Measurements from ENCODE around the gene MPPED2. TPM values are rescaled to one million over a fixed set of nuclear protein-coding genes. Genes with fewer than 3 reads are reported as not detected.
A peak's percentile ranks its signal among the peaks of the same experiment; 100 is the strongest.

The MPPED2 gene
- total RNA-seq, 1 donor from 2014 or later: 5.3 TPM

DNA sequence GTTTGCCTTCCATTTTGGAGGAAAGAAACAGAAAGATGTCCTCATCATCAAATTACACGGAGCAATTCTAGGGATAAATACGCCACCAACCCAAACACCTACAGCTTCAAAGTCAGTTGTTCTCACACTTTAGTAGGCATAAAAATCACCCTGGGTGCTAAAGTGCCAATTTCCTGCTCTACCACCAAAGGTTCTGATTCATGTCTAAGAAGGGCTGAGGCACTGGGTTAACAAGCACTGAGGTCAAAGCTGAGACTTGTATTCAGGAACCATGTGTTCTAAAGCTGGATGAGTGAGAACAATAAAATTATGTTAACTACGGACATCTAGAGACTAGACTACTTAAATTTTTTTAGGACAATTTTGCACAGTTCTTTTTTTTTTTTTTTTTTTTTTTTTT, 127.6 kb downstream of the MPPED2 start:
- intact Hi-C loops (cut with DNase I): no loop called here
- TF ChIP-seq, protein P1, sequence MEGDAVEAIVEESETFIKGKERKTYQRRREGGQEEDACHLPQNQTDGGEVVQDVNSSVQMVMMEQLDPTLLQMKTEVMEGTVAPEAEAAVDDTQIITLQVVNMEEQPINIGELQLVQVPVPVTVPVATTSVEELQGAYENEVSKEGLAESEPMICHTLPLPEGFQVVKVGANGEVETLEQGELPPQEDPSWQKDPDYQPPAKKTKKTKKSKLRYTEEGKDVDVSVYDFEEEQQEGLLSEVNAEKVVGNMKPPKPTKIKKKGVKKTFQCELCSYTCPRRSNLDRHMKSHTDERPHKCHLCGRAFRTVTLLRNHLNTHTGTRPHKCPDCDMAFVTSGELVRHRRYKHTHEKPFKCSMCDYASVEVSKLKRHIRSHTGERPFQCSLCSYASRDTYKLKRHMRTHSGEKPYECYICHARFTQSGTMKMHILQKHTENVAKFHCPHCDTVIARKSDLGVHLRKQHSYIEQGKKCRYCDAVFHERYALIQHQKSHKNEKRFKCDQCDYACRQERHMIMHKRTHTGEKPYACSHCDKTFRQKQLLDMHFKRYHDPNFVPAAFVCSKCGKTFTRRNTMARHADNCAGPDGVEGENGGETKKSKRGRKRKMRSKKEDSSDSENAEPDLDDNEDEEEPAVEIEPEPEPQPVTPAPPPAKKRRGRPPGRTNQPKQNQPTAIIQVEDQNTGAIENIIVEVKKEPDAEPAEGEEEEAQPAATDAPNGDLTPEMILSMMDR (IDR thresholded peaks at IDR 0.05): no peak
- no peaks in the 10 kb centered on the region for H3K9me3 ChIP-seq
- H3K4me3 ChIP-seq: no peak overlapping the region
- H3K36me3 ChIP-seq: no peaks in the 10 kb centered on the region
- no peak for DNase-seq (ENCODE audit: low spot score in 2 of 2)
- no peak overlapping the region for H3K27ac ChIP-seq
- H3K27me3 ChIP-seq: no peaks in the 10 kb centered on the region
- H3K4me1 ChIP-seq: peaks cover 5 to 20% of the 10 kb centered on the region in 2 donors

DNA sequence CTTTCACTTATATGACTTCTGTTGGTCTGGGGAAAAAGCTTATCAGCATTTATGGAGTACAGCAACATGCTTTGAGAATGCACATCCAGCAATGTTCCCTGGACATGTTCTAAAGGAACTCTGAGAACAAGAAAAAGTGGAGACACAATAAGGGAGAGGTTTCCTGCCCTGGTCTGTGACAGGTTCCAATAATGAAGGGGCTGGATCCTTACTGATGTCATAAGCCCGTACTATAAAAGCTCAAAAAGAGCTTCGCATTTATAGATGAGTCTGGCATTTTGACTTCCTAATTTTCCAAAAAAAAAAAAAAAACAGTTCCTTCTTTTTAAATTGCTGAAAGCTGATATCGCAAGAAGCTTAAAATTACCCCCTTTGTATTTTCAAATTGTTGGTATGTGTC, 129.1 kb downstream of the MPPED2 start:
- DNase-seq (ENCODE audit: low spot score in 2 of 2): no peak
- TF ChIP-seq, protein P1 (IDR thresholded peaks at IDR 0.05): no peak
- H3K4me3 ChIP-seq: no peak overlapping the region
- H3K4me1 ChIP-seq: peaks cover 2 to 21% of the 10 kb centered on the region in 2 donors
- intact Hi-C loops (cut with DNase I): no loop called here
- H3K27ac ChIP-seq: no peak overlapping the region
- H3K9me3 ChIP-seq: no peaks in the 10 kb centered on the region
- H3K27me3 ChIP-seq: no peaks in the 10 kb centered on the region
- no peaks in the 10 kb centered on the region for H3K36me3 ChIP-seq

DNA sequence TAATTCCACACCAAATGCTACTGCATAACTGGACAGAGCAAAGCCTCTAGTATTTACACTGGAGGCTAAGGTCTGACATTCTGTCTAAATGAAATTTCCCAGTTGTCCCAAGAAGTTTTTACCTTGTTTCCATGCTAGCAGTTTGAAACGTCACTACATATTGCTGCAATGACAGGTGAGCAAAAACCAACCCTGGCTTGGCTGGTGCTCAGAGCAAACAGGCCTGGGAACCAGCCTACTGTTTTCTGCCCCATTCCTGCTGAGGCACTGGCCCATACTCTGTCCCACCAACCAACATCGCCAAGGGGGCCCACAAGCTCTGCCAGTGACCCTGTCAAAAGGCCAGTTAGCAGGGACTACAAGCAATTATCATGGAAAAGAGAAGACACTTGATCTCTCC, 131.1 kb downstream of the MPPED2 start:
- Histone ChIP-seq H3K36me3 (no peaks in the 10 kb centered on the region), H3K4me1 (peaks cover 0 to 19% of the 10 kb centered on the region in 2 donors), H3K27ac (peak overlapping the region in 1 of 2 donors; percentile 43), H3K9me3 (no peaks in the 10 kb centered on the region), H3K4me3 (no peak overlapping the region), H3K27me3 (no peaks in the 10 kb centered on the region)
- TF ChIP-seq, protein P1 (IDR thresholded peaks at IDR 0.05): no peak
- no peak for DNase-seq (ENCODE audit: low spot score in 2 of 2)
- intact Hi-C loops (cut with DNase I): no loop called here

DNA sequence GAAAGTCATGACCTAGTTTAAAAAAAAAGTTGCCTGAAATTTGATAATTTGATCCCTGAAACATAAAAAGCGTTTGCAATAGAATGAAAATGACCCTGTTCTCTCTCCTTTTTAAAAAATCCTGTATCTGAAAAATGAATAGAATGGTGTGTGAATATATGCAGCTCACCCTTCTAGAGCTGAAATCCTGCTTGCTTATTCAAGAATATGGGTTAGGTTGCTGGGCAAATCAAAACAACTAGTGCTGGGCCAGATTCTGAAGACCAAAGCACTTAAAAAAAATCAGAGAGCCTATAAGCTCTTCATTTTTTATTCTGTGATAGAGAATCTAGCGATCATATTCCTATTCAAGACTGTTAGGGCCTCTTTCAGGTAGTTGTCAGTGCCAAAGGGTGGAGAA, 131.6 kb downstream of the MPPED2 start:
- Histone ChIP-seq H3K4me3 (no peak overlapping the region), H3K4me1 (peaks cover 0 to 15% of the 10 kb centered on the region in 2 donors), H3K36me3 (no peaks in the 10 kb centered on the region), H3K9me3 (no peaks in the 10 kb centered on the region), H3K27ac (peak overlapping the region in 1 of 2 donors; percentile 43), H3K27me3 (no peaks in the 10 kb centered on the region)
- no peak for DNase-seq (ENCODE audit: low spot score in 2 of 2)
- TF ChIP-seq, protein P1 (IDR thresholded peaks at IDR 0.05): no peak
- intact Hi-C loops (cut with DNase I): no loop called here

DNA sequence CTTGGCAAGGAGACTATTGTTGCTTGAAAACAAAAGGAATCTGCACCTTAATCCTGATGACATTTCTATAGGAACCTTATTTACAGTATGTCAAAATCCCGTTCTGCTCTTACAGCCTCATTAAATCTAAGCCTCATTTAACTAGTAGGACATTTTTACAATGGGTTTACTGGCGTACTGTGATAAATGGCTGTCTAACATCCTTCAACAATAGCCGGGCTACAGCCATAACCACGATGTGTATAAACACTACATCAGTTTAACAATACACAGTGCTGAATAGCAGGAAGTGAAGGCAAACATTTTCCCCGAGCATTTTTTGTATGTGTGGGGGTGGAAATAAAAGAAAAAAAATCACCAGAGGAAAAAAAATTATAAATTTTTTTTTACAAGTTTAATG, 132.0 kb downstream of the MPPED2 start:
- peaks cover 0 to 15% of the 10 kb centered on the region in 2 donors for H3K4me1 ChIP-seq

More for the DNA sequence above, 132.0 kb downstream of the MPPED2 start:
- Histone ChIP-seq H3K36me3 (no peaks in the 10 kb centered on the region), H3K27ac (no peak overlapping the region), H3K4me3 (no peak overlapping the region), H3K27me3 (no peaks in the 10 kb centered on the region), H3K9me3 (no peaks in the 10 kb centered on the region)
- TF ChIP-seq, protein P1 (IDR thresholded peaks at IDR 0.05): no peak
- intact Hi-C loops (cut with DNase I): no loop called here
- no peak for DNase-seq (ENCODE audit: low spot score in 2 of 2)

Data from ascending aorta (tissue), 2 donors.